ENCODE results near the gene SNX15.

GRCh38 chr11:64989416-64989815 lies 37.8 kb upstream of the SNX15 start:
- TF ChIP-seq CTCF (IDR thresholded peaks at IDR 0.05), result no peak
- TF ChIP-seq POLR2A (IDR thresholded peaks at IDR 0.05), result no peak
